HepG2 (cell line): ENCODE measurements around the gene ELSPBP1. TPM values are rescaled to one million over a fixed set of nuclear protein-coding genes. Genes with fewer than 3 reads are reported as not detected.

ENCODE experiments used
- ATAC-seq: fragments of 200-7000 bp; cut with Tn5 transposase; 3 replicates; pipeline ENCODE4 v1.9.1; 2020; ENCODE audit warnings: mild to moderate bottlenecking, moderate library complexity
- BruUV-seq: library from RNA; stranded (reverse); fragments of 400-500 nt; replicated peaks from 2 replicates; lab custom pipeline; 2021; lab: Mats Ljungman, UMichigan
- CTCF ChIA-PET: fragments of 300-600 bp; formaldehyde crosslinking; extraction: SDS; loops from one replicate; lab custom pipeline; 2021; ENCODE audit warnings: low total read pairs, inconsistent platforms, low intra/inter-chr PET ratio; lab: Yijun Ruan, JAX
- POLR2A ChIA-PET: fragments of 350-600 bp; sonication (Branson Sonifier 250); formaldehyde crosslinking; loops from one replicate; lab custom pipeline; 2020; ENCODE audit warnings: antibody characterized with exemption, inconsistent platforms; lab: Yijun Ruan, JAX
- DNase-seq: peaks from one replicate; pipeline ENCODE4 v3.0.0-alpha.2; 2015; ENCODE audit warnings: low spot score
- FAIRE-seq: peaks from 3 replicates; lab custom pipeline; 2011; peaks lifted over from hg19 to GRCh38; lab: Jason Lieb, UNC
- H2AFZ ChIP-seq: one replicate; pipeline ENCODE4 v1.6.1; 2011; ENCODE audit warnings: low read length, inconsistent platforms
- H3K27ac ChIP-seq: fragments of 300-600 bp; 3 replicates; pipeline ENCODE4 v1.8.0; 2011; ENCODE audit warnings: mixed run types, mild to moderate bottlenecking, mixed read lengths, low read length, inconsistent platforms; ENCODE audit not compliant: insufficient read depth; ENCODE audit errors: extremely low read length
- H3K27me3 ChIP-seq, 2 experiments: fragments of 200-600 bp in 1 of 2; 2 replicates in 1 of 2; 3 replicates in 1 of 2; pipeline versions ENCODE4 v1.6.0 to v1.8.0; 2011; ENCODE audit warnings: low read length in 2 of 2, mild to moderate bottlenecking in 2 of 2, moderate library complexity in 2 of 2, inconsistent platforms in 1 of 2; ENCODE audit not compliant: insufficient read depth in 2 of 2, control insufficient read depth in 1 of 2
- H3K36me3 ChIP-seq, 2 experiments: fragments of 200-600 bp in 1 of 2; replicated peaks in 1 of 2; 2 replicates in 1 of 2; 3 replicates in 1 of 2; pipeline versions ENCODE4 v1.5.1 to v1.8.0; 2011; ENCODE audit warnings: low read length in 2 of 2, inconsistent platforms in 1 of 2; ENCODE audit not compliant: insufficient read depth in 2 of 2, control insufficient read depth in 1 of 2
- H3K4me1 ChIP-seq: 2 replicates; pipeline ENCODE4 v1.5.1; 2012; ENCODE audit warnings: low read length, inconsistent platforms; ENCODE audit not compliant: insufficient read depth
- H3K4me2 ChIP-seq: 2 replicates; pipeline ENCODE4 v1.6.0; 2011; ENCODE audit warnings: low read depth, low read length, inconsistent platforms
- H3K4me3 ChIP-seq, 3 experiments: fragments of 200-600 bp in 1 of 3; sonication (generic), shearing (Covaris generic) in 1 of 3; replicated peaks in 1 of 3; 2 replicates each; pipeline ENCODE4 v1.5.1; 2011 to 2016; ENCODE audit warnings: low read length in 3 of 3, inconsistent platforms in 2 of 3, low read depth in 2 of 3, mild to moderate bottlenecking in 2 of 3, control low read depth in 1 of 3, mixed read lengths in 1 of 3; ENCODE audit not compliant: insufficient read depth in 1 of 3
- H3K79me2 ChIP-seq: one replicate; pipeline ENCODE4 v1.6.1; 2011; ENCODE audit warnings: low read length, inconsistent platforms; ENCODE audit not compliant: insufficient read depth
- H3K9ac ChIP-seq: 2 replicates; pipeline ENCODE4 v1.6.0; 2011; ENCODE audit warnings: mild to moderate bottlenecking, low read depth, low read length, inconsistent platforms; ENCODE audit not compliant: insufficient read depth
- H3K9me3 ChIP-seq: 2 replicates; pipeline ENCODE4 v1.5.1; 2012; ENCODE audit warnings: mild to moderate bottlenecking, low read length
- H4K20me1 ChIP-seq: 2 replicates; pipeline ENCODE4 v1.6.0; 2011; ENCODE audit warnings: inconsistent platforms, mild to moderate bottlenecking, low read length, moderate library complexity; ENCODE audit not compliant: insufficient read depth
- MEIS2 ChIP-seq: sonication (generic); formaldehyde crosslinking; IDR thresholded peaks from 2 replicates; pipeline ENCODE4 v1.9.0; 2021; ENCODE audit warnings: mild to moderate bottlenecking, missing genetic modification reagents
- THYN1 ChIP-seq: sonication (generic); formaldehyde crosslinking; IDR thresholded peaks from 2 replicates; pipeline ENCODE4 v1.8.1; 2023; ENCODE audit warnings: low read depth, mild to moderate bottlenecking, moderate library complexity, missing genetic modification reagents, borderline replicate concordance
- TRIM24 ChIP-seq: sonication (generic); formaldehyde crosslinking; IDR thresholded peaks from 2 replicates; pipeline ENCODE4 v1.8.0; 2022; ENCODE audit warnings: mild to moderate bottlenecking, missing genetic modification reagents
- ZNF362 ChIP-seq: sonication (generic); formaldehyde crosslinking; IDR thresholded peaks from 2 replicates; pipeline ENCODE4 v1.4.0; 2020; ENCODE audit warnings: missing genetic modification reagents, mild to moderate bottlenecking, borderline replicate concordance
- ZNF629 ChIP-seq: sonication (generic); formaldehyde crosslinking; conservative IDR thresholded peaks from 2 replicates; pipeline ENCODE4 v1.5.0; 2020; ENCODE audit warnings: missing genetic modification reagents
- WGBS: methylation state at CpG from one replicate; pipeline ENCODE4 v1.1.6; 2017; ENCODE audit warnings: low lambda C conversion rate; 5-methylcytosine and 5-hydroxymethylcytosine counted together
- in situ Hi-C: cut with HindIII; loops from 2 replicates; pipeline ENCODE4 v1.10.0; 2017; ENCODE audit warnings: low pct_unique_long_range_greater_than_20kb; ENCODE audit not compliant: extremely low pct_ligation_motif_present
- intact Hi-C: fragments of 100-400 bp; cut with micrococcal nuclease; formaldehyde crosslinking; loops from one replicate; pipeline ENCODE4 v1.10.0; 2022; ENCODE audit not compliant: unreplicated experiment
- polyA plus RNA-seq, 8 experiments: library from polyadenylated mRNA; depleted of rRNA in 3 of 8; stranded (reverse) in 7 of 8; unstranded in 1 of 8; fragments of >200 nt; fragmentation: Illumina TruSeq in 4 of 8; extraction: Trizol in 4 of 8; gene quantifications; 2 replicates each; pipeline versions ENCODE4 v1.2.1 to v1.2.3, GENCODE V29; 2011 to 2016; ENCODE audit warnings: low read depth in 4 of 8, missing spikeins in 1 of 8, mixed read lengths in 1 of 8; ENCODE audit not compliant: insufficient read depth in 1 of 8
- total RNA-seq, 5 experiments: library from RNA; depleted of rRNA; stranded (reverse); fragments of >200 nt; fragmentation: Illumina TruSeq; extraction: Trizol; gene quantifications; 2 replicates each; pipeline ENCODE4 v1.2.3, GENCODE V29; 2016; ENCODE audit warnings: low read depth in 1 of 5

ELSPBP1 gene
- total and polyA plus RNA-seq, 2 of the 13 experiments (the other 11 are each of a cell fraction or from before 2014, with no cell fraction given), result not detected

- Histone ChIP-seq H3K4me1 (no peaks in the 10 kb centered on the region), H3K4me3 (no peak overlapping the region), H3K9me3 (no peaks in the 10 kb centered on the region), H2AFZ (no peak overlapping the region), H3K79me2 (no peaks in the 10 kb centered on the region), H4K20me1 (no peaks in the 10 kb centered on the region), H3K27me3 (peaks cover 0 to 2% of the 10 kb centered on the region in 2 experiments; a peak in 1 of 5 replicates), H3K27ac (no peak overlapping the region), H3K9ac (no peak overlapping the region), H3K36me3 (no peaks in the 10 kb centered on the region), H3K4me2 (no peak overlapping the region)
- no peak for FAIRE-seq
- CTCF ChIA-PET, result no interaction called here
- WGBS, result 31% methylated on average over 6 of the region's 6 CpGs
- no peak for ATAC-seq
- intact Hi-C loops, result no loop called here
- peak; percentile 7 for DNase-seq
- BruUV-seq, result no TSS peak
- TF ChIP-seq ZNF362 (CRISPR knock-in tag) (peak; percentile 17; the same call in 1 of the 2 replicates), MEIS2 (CRISPR knock-in tag) (no peak)
- POLR2A ChIA-PET, result no interaction called here
- in situ Hi-C loops, result no loop called here
Measured at GRCh38 chr19:48059331-48059730, 64.9 kb downstream of the ELSPBP1 start.

GRCh38 chr19:48060381-48060780, 65.9 kb downstream of the ELSPBP1 start:
- H3K27me3 ChIP-seq, result peaks cover 0 to 2% of the 10 kb centered on the region in 2 experiments; a peak in 1 of 5 replicates
- in situ Hi-C loops, result no loop called here
- no peak overlapping the region for H3K4me2 ChIP-seq
- no peak overlapping the region for H3K9ac ChIP-seq
- 29% methylated on average over 5 of the region's 5 CpGs for WGBS
- DNase-seq (no peak), ATAC-seq (no peak)
- no peak overlapping the region for H3K4me3 ChIP-seq
- H3K36me3 ChIP-seq, result no peaks in the 10 kb centered on the region
- no peaks in the 10 kb centered on the region for H3K4me1 ChIP-seq
- no peak overlapping the region for H2AFZ ChIP-seq
- TF ChIP-seq ZNF629 (CRISPR knock-in tag) (peak; percentile 61), THYN1 (CRISPR knock-in tag) (no peak), TRIM24 (CRISPR knock-in tag) (no peak)
- TF ChIP-seq, all 625 proteins: peak for 1
- FAIRE-seq, result no peak
- H4K20me1 ChIP-seq, result no peaks in the 10 kb centered on the region
- ChIA-PET CTCF (no interaction called here), POLR2A (no interaction called here)
- no peaks in the 10 kb centered on the region for H3K9me3 ChIP-seq
- H3K79me2 ChIP-seq, result no peaks in the 10 kb centered on the region
- intact Hi-C loops, result no loop called here
- no peak overlapping the region for H3K27ac ChIP-seq
- no TSS peak for BruUV-seq
